Heart right ventricle (tissue), 16 donors: ENCODE results near the gene CDK16. TPM values are rescaled to one million over a fixed set of nuclear protein-coding genes. Genes with fewer than 3 reads are reported as not detected.

Source experiments
- ATAC-seq, 8 donors: fragments of 200-7000 bp; cut with Tn5 transposase; one replicate each; pipeline ENCODE4 v1.9.1; 2020; ENCODE audit warnings: mild to moderate bottlenecking in 8 of 8, moderate library complexity in 8 of 8, moderate number of reproducible peaks in 1 of 8
- DNase-seq, 2 donors: peaks; one replicate each; pipeline ENCODE4 v3.0.0-alpha.2; 2020
- H3K27ac ChIP-seq, 10 donors: fragments of 200-600 bp; sonication (generic) in 2 of 10; one replicate each; pipeline versions ENCODE4 v1.5.0 to v1.8.0; 2020 to 2022; ENCODE audit warnings: mild to moderate bottlenecking in 3 of 10
- H3K27me3 ChIP-seq, 7 donors: fragments of 200-600 bp; one replicate each; pipeline ENCODE4 v1.8.0; 2021 to 2022; ENCODE audit warnings: mild to moderate bottlenecking in 2 of 7
- H3K36me3 ChIP-seq, 9 donors: fragments of 200-600 bp; sonication (generic) in 1 of 9; one replicate each; pipeline versions ENCODE4 v1.5.0 to v1.8.0; 2020 to 2022; ENCODE audit warnings: mild to moderate bottlenecking in 2 of 9
- H3K4me1 ChIP-seq, 9 donors: fragments of 200-600 bp; sonication (generic) in 1 of 9; one replicate each; pipeline versions ENCODE4 v1.5.0 to v1.8.0; 2020 to 2022; ENCODE audit warnings: mild to moderate bottlenecking in 4 of 9
- H3K4me3 ChIP-seq, 10 donors: fragments of 200-600 bp; sonication (generic) in 2 of 10; one replicate each; pipeline versions ENCODE4 v1.5.0 to v1.8.0; 2020 to 2022; ENCODE audit warnings: mild to moderate bottlenecking in 7 of 10, moderate library complexity in 2 of 10
- H3K9me3 ChIP-seq, 11 donors: fragments of 200-600 bp in 10 of 11; sonication (generic) in 2 of 11; one replicate each; pipeline versions ENCODE4 v1.5.0 to v1.8.0; 2013 to 2022; ENCODE audit warnings: mild to moderate bottlenecking in 2 of 11, control low read depth in 1 of 11, moderate library complexity in 1 of 11
- CTCF ChIP-seq, 9 donors: fragments of 200-600 bp; sonication (generic) in 2 of 9; IDR thresholded peaks; one replicate each; pipeline versions ENCODE4 v1.5.0 to v1.8.0; 2021 to 2022; ENCODE audit warnings: antibody characterized with exemption in 9 of 9, mild to moderate bottlenecking in 5 of 9, moderate library complexity in 1 of 9
- WGBS, 2 donors: extraction: QIAGEN DNeasy Blood & Tissue Kit; methylation state at CpG; one replicate each; pipeline ENCODE4 v1.1.7; 2013; ENCODE audit warnings: inconsistent platforms in 1 of 2; 5-methylcytosine and 5-hydroxymethylcytosine counted together
- intact Hi-C, 10 donors: fragments of 100-400 bp; cut with DNase I; formaldehyde crosslinking; loops; one replicate each; pipeline versions ENCODE4 v1.11.1 to v1.14.2; 2022
- polyA plus RNA-seq, 2 donors: library from polyadenylated mRNA; stranded (reverse); fragments of 200-250 nt; gene quantifications; one replicate each; pipeline ENCODE4 v1.2.3, GENCODE V29; 2013
- total RNA-seq, 10 donors: library from RNA; stranded (reverse); fragmentation: NEBNext Ultra II Directional in 3 of 10; extraction: Animal tissue kit (Norgen Biotek cat#: 25700) in 3 of 10; gene quantifications; one replicate each; pipeline versions ENCODE4 v1.2.1 to v1.2.4, GENCODE V29; 2021 to 2023
- donor health status: Arrhythmogenic right ventricular cardiomyopathy.
- donor health status: ischemic (EF 13 %, LVEDD 7.1; RV severe dilation, severe dysfunction).
- donor health status: healthy with polysubstance abuse.
- donor health status: DM: no; HTN: yes; CAD: no.
- donor health status: DM: no; HTN: no; CAD: no.
- donor health status: ischemic (EF 25% LVEDD 6.9; RV normal size, moderate dysfunction).
- donor health status: ischemic (EF 25% LVEDD 5.7; RV mildly dilated, moderate dysfunction).
- donor health status: healthy.
- donor health status: DM: yes; HTN: yes; CAD: no.
- donor health status: Ischemic cardiomyopathy.
- donor health status: ischemic (EF 35%, LVEDD 5.7; RV mildly dilated, moderate dysfunction).
- donor health status: nonischemic (EF 11% LVEDD 7.7; RV severe dilation, severe dysfunction).
- donor health status: DM: yes; HTN: yes; CAD: no.
- donor health status: PGD.
- donor health status: ischemic (EF 29% LVEDD 5.4; RV normal size, mild dysfunction).
- donor health status: nonischemic (EF 23%, LVEDD 6.1; RV moderate dilation, normal function).

The CDK16 gene
- total and polyA plus RNA-seq, 12 donors: 110 to 193 (median 145) TPM

GRCh38 chrX:47231167-47231566 lies 12.7 kb downstream of the CDK16 start:
- H3K4me1 ChIP-seq: peaks cover 0 to 20% (median 5%) of the 10 kb centered on the region in 9 donors
- no peak for TF ChIP-seq CTCF (IDR thresholded peaks at IDR 0.05)
- H3K9me3 ChIP-seq: no peaks in the 10 kb centered on the region
- peaks cover 0 to 39% (median 0%) of the 10 kb centered on the region in 9 donors for H3K36me3 ChIP-seq
- no peak overlapping the region for H3K27ac ChIP-seq
- 72 to 73% methylated on average over 2 of the region's 2 CpGs for WGBS, 2 donors
- no peak overlapping the region for H3K4me3 ChIP-seq
- intact Hi-C loops: loop anchor here in 2 of 10 donors (10.0 kb wide), 4 partner anchors 154 to 1344 kb away; partner anchors contain the start of genes ELK1 (in 1 of the 2), RBM3 (in 1 of the 2), UXT (in 1 of the 2) and ZNF41 (in 1 of the 2)
- ATAC-seq (no peak), DNase-seq (no peak)
- peaks cover 0 to 55% (median 0%) of the 10 kb centered on the region in 7 donors for H3K27me3 ChIP-seq

GRCh38 chrX:47232197-47232802 lies 13.8 kb downstream of the CDK16 start:
- intact Hi-C loops: loop anchor here in 4 of 10 donors (2.0 to 10.0 kb wide), 5 partner anchors 13 to 1343 kb away; partner anchors contain the start of genes CDK16 (in 3 of the 4), ELK1 (in 1 of the 4), RBM3 (in 1 of the 4) and UXT (in 1 of the 4)
- no peaks in the 10 kb centered on the region for H3K9me3 ChIP-seq
- DNase-seq: no peak
- H3K4me1 ChIP-seq: peaks cover 0 to 21% (median 5%) of the 10 kb centered on the region in 9 donors
- WGBS, 2 donors: 59 to 62% methylated on average over 8 of the region's 8 CpGs
- no peak for TF ChIP-seq CTCF (IDR thresholded peaks at IDR 0.05)
- peak overlapping the region in 9 of 10 donors; percentile 46 to 73 (median 69) for H3K4me3 ChIP-seq
- peak overlapping the region; percentile 88 to 98 (median 96) for H3K27ac ChIP-seq
- ATAC-seq: no peak
- peaks cover 0 to 62% (median 0%) of the 10 kb centered on the region in 7 donors for H3K27me3 ChIP-seq
- peaks cover 0 to 27% (median 0%) of the 10 kb centered on the region in 9 donors for H3K36me3 ChIP-seq

GRCh38 chrX:47232803-47233332 lies 14.4 kb downstream of the CDK16 start, which contains the start of gene USP11:
TSS of gene USP11 (plus strand) at chrX:47233009. CDS start at chrX:47233044, 35 bp downstream.
- intact Hi-C loops: loop anchor here in 5 of 10 donors (1.0 to 10.0 kb wide), 6 partner anchors 14 to 1342 kb away; partner anchors contain the start of genes CDK16 (in 4 of the 5), ELK1 (in 1 of the 5), RBM3 (in 1 of the 5) and UXT (in 1 of the 5)
- Histone ChIP-seq H3K9me3 (no peaks in the 10 kb centered on the region), H3K27me3 (peaks cover 0 to 65% (median 0%) of the 10 kb centered on the region in 7 donors), H3K4me1 (peaks cover 0 to 23% (median 5%) of the 10 kb centered on the region in 9 donors), H3K36me3 (peaks cover 0 to 22% (median 0%) of the 10 kb centered on the region in 9 donors), H3K27ac (peak within 1 kb of the TSS; percentile 88 to 98 (median 96)), H3K4me3 (peak within 1 kb of the TSS; percentile 41 to 73 (median 68))
- peak; percentile 38 to 42 for DNase-seq
- 0 to 1% methylated on average over 39 to 46 of the region's 46 CpGs for WGBS, 2 donors
- no peak for TF ChIP-seq CTCF (IDR thresholded peaks at IDR 0.05)
- ATAC-seq: peak; percentile 12 to 51 (median 30)
